ENCODE measurements around the gene CDK5.
A peak's percentile ranks its signal among the peaks of the same experiment; 100 is the strongest.
"Not testable (repeated sequence)": the region's sequence is repeated elsewhere in the genome, so short reads cannot be mapped to it uniquely, and the experiment has no call there.

Gene CDK5

GRCh38 chr7:151013356-151013732 is 44.4 kb downstream of the CDK5 start:
- no peak for DNase-seq

DNA sequence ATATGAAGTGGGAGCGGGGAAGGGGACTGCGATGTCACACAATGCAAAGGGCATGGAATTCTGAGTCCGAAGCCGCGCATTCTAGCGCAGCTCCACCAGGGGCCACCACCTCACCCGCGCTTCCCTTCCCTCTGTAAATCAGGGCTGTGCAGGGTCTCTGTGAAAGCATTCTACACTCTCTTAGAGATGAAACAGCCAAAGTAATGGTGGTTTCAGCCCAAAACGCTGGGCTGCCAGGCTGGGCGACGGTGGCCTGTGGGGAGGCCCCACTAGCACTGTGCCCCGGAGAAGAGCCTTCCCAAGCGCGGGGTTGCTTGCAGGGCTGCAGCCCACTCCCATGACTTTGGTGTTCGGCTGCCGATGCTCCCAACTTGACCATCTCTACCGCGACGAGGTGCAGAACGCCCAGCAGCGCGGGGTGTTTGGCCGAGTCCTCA is 44.8 kb downstream of the CDK5 start:
- DNase-seq, result no peak

DNA sequence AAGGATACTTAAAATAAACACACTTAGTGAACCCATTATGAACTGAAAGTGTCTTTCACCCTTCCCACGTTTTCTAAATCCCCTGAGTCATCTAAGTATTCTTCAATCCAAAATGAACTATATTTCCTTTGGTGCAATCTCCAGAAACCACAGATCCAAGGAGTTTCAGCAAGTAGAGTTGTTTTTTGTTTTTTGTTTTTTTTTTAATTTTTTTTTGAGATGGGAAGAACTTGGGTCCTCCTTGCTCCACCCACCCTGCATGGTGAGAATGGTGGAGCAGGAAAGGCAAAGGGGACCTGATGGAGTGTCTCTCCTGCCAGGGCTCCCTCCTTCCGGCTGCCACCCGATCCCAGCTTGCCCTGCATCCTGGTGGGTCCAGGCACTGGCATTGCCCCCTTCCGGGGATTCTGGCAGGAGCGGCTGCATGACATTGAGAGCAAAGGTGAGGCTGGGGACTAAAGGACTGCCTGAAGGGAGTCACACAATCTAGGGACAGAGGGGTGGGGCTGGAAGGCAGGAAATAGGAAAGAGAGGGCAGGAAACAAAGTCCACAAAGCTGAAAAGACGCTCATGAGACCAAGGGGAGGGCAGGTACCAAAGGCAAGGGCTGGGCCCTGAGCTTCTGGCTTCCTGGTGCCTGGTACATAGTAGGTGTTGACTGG is 45.5 kb downstream of the CDK5 start:
- DNase-seq, result no peak

- DNase-seq, result not testable (repeated sequence)
These were observed 46.1 kb downstream of the CDK5 start for GRCh38 chr7:151011616-151012015.

DNA sequence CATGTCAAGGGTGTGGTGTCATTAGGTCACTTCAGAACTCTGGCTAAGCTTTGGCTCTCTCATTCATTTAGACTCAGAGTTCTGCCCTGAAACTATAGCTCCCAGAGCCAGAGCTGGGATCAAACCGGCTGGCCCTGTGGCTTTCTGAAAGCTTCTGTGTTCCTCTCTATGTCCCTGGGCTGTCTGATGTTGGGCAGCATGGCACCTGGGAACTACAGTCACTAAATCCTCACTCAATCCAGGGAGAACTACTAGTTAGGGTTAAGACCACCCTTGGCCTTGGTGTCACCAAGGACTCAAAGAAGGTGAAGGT is 46.6 kb downstream of the CDK5 start:
- DNase-seq, result no peak

- peak; percentile 39 for DNase-seq
These were observed 47.2 kb downstream of the CDK5 start for GRCh38 chr7:151010307-151011096.

DNA sequence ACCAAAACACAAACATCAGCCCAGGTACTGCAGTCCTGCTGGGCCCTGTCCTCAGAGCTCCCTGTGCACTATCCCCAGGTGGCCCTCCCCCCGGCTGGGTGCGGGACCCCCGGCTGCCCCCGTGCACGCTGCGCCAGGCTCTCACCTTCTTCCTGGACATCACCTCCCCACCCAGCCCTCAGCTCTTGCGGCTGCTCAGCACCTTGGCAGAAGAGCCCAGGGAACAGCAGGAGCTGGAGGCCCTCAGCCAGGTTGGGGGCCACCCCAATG is 47.7 kb downstream of the CDK5 start:
- no peak for DNase-seq

- DNase-seq, result no peak
These were observed 48.2 kb downstream of the CDK5 start for GRCh38 chr7:151009327-151010036.

DNA sequence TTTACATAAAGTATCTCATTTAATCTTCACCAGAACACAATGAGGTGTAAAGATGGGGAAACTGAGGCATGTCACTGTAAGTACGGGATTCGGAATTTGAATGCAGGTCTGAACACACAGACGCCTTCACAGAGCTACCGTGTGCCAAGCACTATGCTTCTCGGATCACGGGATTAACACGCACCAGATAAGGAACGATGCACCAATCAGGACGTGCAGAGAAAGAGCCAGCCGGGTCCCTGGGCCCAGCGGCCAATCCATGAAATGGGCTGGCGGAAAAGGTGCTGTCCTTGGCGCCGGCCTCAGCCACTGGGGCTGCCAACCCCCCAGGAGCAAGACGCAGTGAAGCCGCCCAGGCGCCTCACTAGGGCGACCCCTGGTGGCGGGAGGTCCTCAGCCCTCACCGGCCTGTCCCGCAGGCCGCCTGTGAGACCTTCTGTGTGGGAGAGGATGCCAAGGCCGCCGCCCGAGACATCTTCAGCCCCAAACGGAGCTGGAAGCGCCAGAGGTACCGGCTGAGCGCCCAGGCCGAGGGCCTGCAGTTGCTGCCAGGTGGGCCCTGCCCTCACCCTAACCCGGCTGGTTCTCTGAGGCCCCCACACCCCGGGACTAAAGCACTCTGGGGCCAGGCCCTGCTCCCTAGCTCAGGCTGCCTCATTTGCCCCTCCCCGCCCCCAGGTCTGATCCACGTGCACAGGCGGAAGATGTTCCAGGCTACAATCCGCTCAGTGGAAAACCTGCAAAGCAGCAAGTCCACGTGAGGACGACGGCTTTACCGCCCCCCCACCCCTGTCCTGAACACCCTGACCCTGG is 49.0 kb downstream of the CDK5 start:
- DNase-seq, result peak; percentile 85

DNA sequence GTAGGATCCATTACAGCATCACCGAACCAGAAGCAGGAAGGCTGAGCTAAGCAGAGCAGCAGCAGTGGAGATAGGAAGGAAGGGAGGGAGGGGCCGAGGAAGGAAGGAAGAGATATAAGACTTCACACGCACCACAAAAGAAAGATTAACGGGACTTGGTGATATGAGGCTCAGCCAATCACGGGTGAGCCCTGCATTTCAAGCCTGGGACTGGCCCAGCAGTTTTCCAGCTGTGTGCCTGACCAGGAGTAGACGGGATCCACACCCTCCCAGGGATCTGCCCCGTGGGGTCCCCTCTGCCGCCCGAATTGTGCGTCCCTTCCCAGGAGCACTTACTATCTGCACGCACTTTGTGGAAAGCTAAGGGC is 49.6 kb downstream of the CDK5 start:
- DNase-seq, result no peak

DNA sequence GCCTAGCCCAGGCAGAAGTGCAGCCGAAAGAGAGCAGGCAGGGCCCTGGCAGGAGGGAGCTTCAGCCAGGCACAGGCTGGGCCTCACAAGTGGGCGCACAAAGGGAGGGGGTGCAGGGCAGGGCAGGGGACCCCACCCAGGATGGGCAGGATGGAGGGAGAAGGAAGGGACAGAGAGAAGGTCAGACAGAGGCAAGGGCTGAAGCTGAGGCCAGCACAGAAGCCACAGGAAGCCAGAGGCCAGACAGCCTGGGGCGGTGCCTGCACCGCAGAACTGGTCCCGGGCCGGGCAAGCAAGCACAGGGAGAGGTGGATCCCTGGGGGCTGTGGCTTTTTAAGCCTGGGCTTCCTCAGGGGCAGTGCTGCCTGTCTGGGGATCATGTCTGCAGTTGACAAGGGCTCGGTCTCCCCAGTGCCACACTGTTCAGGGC is 50.2 kb downstream of the CDK5 start:
- no peak for DNase-seq

DNA sequence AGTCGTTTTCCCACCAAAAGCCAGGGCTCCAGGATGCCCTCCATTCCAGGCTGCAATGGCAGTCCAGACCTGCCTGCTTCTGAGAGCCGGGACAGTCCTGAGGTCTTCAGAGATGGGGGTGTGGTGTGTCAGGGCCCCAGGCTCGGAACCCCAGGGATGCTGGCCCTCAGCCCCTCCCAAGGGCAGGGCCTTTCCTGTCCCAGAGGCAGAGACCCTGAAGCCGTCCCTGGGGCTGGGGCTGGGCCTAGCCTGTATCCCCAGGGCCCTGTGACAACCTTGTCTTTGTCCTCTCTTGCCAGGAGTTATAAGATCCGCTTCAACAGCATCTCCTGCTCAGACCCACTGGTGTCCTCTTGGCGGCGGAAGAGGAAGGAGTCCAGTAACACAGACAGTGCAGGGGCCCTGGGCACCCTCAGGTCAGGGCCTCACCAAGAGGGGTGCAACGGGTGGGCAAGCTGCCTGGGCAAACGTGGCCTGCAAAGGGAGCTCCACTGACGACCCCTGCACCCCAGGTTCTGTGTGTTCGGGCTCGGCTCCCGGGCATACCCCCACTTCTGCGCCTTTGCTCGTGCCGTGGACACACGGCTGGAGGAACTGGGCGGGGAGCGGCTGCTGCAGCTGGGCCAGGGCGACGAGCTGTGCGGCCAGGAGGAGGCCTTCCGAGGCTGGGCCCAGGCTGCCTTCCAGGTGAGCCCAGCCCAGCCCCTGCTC is 51.0 kb downstream of the CDK5 start:
- DNase-seq, result no peak

GRCh38 chr7:151005566-151005965 is 52.1 kb downstream of the CDK5 start:
- DNase-seq, result no peak
